HepG2 (cell line): ENCODE data around the gene ATP6V0D1. TPM values are rescaled to one million over a fixed set of nuclear protein-coding genes. Genes with fewer than 3 reads are reported as not detected.

Experiments
- ATF7-NPFF ChIP-seq: sonication (generic); formaldehyde crosslinking; IDR thresholded peaks from 2 replicates; pipeline ENCODE4 v1.8.1; 2023; ENCODE audit warnings: mild to moderate bottlenecking, low read depth, missing genetic modification reagents, moderate library complexity
- BCL6 ChIP-seq: IDR thresholded peaks from 2 replicates; pipeline ENCODE4 v1.6.1; 2016; ENCODE audit warnings: missing genetic modification reagents, missing compliant biosample characterization
- CENPT ChIP-seq: sonication (generic); formaldehyde crosslinking; IDR thresholded peaks from 2 replicates; pipeline ENCODE4 v1.8.0; 2022; ENCODE audit warnings: low read depth, mild to moderate bottlenecking, moderate library complexity, missing genetic modification reagents
- CTCF ChIP-seq: sonication (generic); formaldehyde crosslinking; IDR thresholded peaks from 2 replicates; pipeline ENCODE4 v1.5.0; 2020; ENCODE audit warnings: mild to moderate bottlenecking, missing genetic modification reagents, moderate library complexity
- EEA1 ChIP-seq: sonication (generic); formaldehyde crosslinking; IDR thresholded peaks from 2 replicates; pipeline ENCODE4 v1.5.1; 2020; ENCODE audit warnings: mild to moderate bottlenecking, missing genetic modification reagents, borderline replicate concordance
- GABPB1 ChIP-seq: IDR thresholded peaks from 2 replicates; pipeline ENCODE4 v1.6.1; 2016; ENCODE audit warnings: mild to moderate bottlenecking, missing genetic modification reagents, moderate library complexity, missing compliant biosample characterization
- HNRNPLL ChIP-seq: fragments of 200-400 bp; formaldehyde crosslinking; IDR thresholded peaks from 2 replicates; pipeline ENCODE4 v1.6.1; 2017; ENCODE audit warnings: mild to moderate bottlenecking, low read depth, low read length; ENCODE audit not compliant: poor library complexity, severe bottlenecking
- IRF1 ChIP-seq: sonication (generic); formaldehyde crosslinking; IDR thresholded peaks from 2 replicates; pipeline ENCODE4 v1.4.0; 2020; ENCODE audit warnings: low read depth, mild to moderate bottlenecking, missing genetic modification reagents
- KLF13 ChIP-seq: sonication (generic); formaldehyde crosslinking; IDR thresholded peaks from 2 replicates; pipeline ENCODE4 v1.4.0; 2020; ENCODE audit warnings: mild to moderate bottlenecking, missing genetic modification reagents
- MAFK ChIP-seq, 2 experiments: IDR thresholded peaks in 1 of 2; conservative IDR thresholded peaks in 1 of 2; 2 replicates each; pipeline ENCODE4 v1.6.1; 2011; ENCODE audit warnings: improper control_type of control experiment in 2 of 2, low read length in 2 of 2
- MIER3 ChIP-seq: IDR thresholded peaks from 2 replicates; pipeline ENCODE4 v1.6.1; 2016; ENCODE audit warnings: missing compliant biosample characterization, borderline replicate concordance
- MYNN ChIP-seq: sonication (generic); formaldehyde crosslinking; IDR thresholded peaks from 2 replicates; pipeline ENCODE4 v1.4.0; 2020; ENCODE audit warnings: mild to moderate bottlenecking, low read depth, missing genetic modification reagents
- NCOA1 ChIP-seq: sonication (generic); formaldehyde crosslinking; IDR thresholded peaks from 2 replicates; pipeline ENCODE4 v1.9.0; 2021; ENCODE audit warnings: missing genetic modification reagents
- POLR2AphosphoS2 ChIP-seq: IDR thresholded peaks from 2 replicates; pipeline ENCODE4 v1.6.1; 2011; ENCODE audit warnings: low read depth, low read length, improper control_type of control experiment
- SRSF1 ChIP-seq: fragments of 200-400 bp; formaldehyde crosslinking; optimal IDR thresholded peaks from 2 replicates; pipeline ENCODE3; 2017; ENCODE audit warnings: mild to moderate bottlenecking, low read depth, low read length, moderate library complexity
- TP53 ChIP-seq: sonication (generic); formaldehyde crosslinking; conservative IDR thresholded peaks from 2 replicates; pipeline ENCODE4 v1.4.0; 2020; ENCODE audit warnings: missing genetic modification reagents
- ZNF292 ChIP-seq: sonication (generic); formaldehyde crosslinking; IDR thresholded peaks from 2 replicates; pipeline ENCODE4 v1.8.1; 2022; ENCODE audit warnings: mild to moderate bottlenecking, low read depth, missing genetic modification reagents, borderline replicate concordance
- ZNF446 ChIP-seq: sonication (generic); formaldehyde crosslinking; IDR thresholded peaks from 2 replicates; pipeline ENCODE4 v1.5.0; 2020; ENCODE audit warnings: mild to moderate bottlenecking, missing genetic modification reagents
- ZNF503 ChIP-seq: sonication (generic); formaldehyde crosslinking; IDR thresholded peaks from 2 replicates; pipeline ENCODE4 v1.4.0; 2020; ENCODE audit warnings: missing genetic modification reagents
- ZNF550 ChIP-seq: sonication (generic); formaldehyde crosslinking; IDR thresholded peaks from 2 replicates; pipeline ENCODE4 v1.4.0; 2020; ENCODE audit warnings: mild to moderate bottlenecking, missing genetic modification reagents, borderline replicate concordance
- ZSCAN22 ChIP-seq: sonication (generic); formaldehyde crosslinking; IDR thresholded peaks from 2 replicates; pipeline ENCODE4 v1.4.0; 2020; ENCODE audit warnings: mild to moderate bottlenecking, missing genetic modification reagents
- polyA plus RNA-seq, 8 experiments: library from polyadenylated mRNA; depleted of rRNA in 3 of 8; stranded (reverse) in 7 of 8; unstranded in 1 of 8; fragments of >200 nt; fragmentation: Illumina TruSeq in 4 of 8; extraction: Trizol in 4 of 8; gene quantifications; 2 replicates each; pipeline versions ENCODE4 v1.2.1 to v1.2.3, GENCODE V29; 2011 to 2016; ENCODE audit warnings: low read depth in 4 of 8, missing spikeins in 1 of 8, mixed read lengths in 1 of 8; ENCODE audit not compliant: insufficient read depth in 1 of 8
- total RNA-seq, 5 experiments: library from RNA; depleted of rRNA; stranded (reverse); fragments of >200 nt; fragmentation: Illumina TruSeq; extraction: Trizol; gene quantifications; 2 replicates each; pipeline ENCODE4 v1.2.3, GENCODE V29; 2016; ENCODE audit warnings: low read depth in 1 of 5
- TF ChIP-seq, protein P1 (sequence below): sonication (generic); formaldehyde crosslinking; IDR thresholded peaks from 2 replicates; pipeline ENCODE4 v1.8.0; 2023; ENCODE audit warnings: mild to moderate bottlenecking, missing genetic modification reagents

The ATP6V0D1 gene
- total and polyA plus RNA-seq, 2 of the 13 experiments (the other 11 are each of a cell fraction or from before 2014, with no cell fraction given) = 51.1 to 61.3 TPM

DNA sequence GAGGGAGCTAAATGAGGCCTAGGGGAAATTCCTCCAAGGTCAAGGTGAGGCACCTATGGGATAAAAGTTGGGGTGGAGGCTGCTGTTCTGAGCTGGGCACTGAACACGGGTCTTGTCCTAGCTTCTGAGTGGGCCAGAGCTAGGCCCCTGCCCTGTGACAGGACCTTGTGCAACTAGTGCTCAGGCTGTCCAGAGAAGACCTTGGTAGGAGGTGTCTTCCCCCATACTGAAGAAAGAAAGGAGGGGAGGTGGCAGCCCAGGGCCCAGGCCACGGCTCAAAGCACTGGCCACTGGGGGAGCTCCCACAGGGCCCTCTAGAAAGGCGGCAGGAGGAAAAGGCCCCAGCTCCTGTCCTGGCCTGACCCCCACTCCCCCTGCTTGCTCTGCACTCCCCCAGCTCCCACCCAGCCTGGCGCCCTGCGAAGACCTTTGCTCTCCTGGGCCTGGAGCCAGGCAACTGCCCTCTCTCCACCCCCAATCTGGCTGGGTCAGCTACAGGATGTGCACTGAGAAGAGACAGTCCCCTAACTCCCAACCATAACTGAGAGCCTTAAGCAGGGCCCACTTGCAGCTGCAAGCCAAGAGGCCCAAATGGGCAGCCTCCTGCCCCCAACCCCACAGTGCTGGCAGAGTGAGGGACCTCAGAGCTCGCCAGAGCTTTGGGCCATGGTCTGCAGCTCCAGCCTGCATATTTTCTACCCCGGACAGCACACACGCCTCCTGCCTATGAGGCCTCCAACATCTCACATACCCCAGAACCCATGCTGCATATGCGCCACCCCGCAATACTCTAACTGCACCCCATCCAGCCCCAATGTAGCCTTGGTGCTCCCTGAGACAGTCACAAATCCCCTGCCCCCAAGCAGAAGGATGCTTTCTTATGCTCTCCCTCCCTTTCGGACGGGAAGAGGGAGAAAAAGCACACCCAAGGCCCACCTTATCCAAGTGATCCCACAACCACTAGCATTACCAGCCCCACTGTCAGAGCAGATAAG is 34.7 kb downstream of the ATP6V0D1 start (continued):
- TF ChIP-seq ZNF503 (CRISPR knock-in tag) (0 out of 2 replicates have a peak, but pooled peaks have one; percentile 43), ZNF292 (CRISPR knock-in tag) (peak; percentile 96), ZNF550 (CRISPR knock-in tag) (0 out of 2 replicates have a peak, but pooled peaks have one; percentile 25), ATF7-NPFF (peak; percentile 79; the same call in 1 of the 2 replicates), NCOA1 (peak; percentile 99), ZSCAN22 (CRISPR knock-in tag) (no peak), HNRNPLL (peak; percentile 48), TP53 (CRISPR knock-in tag) (0 out of 2 replicates have a peak, but pooled peaks have one; percentile 58), KLF13 (CRISPR knock-in tag) (no peak), MYNN (no peak), BCL6 (CRISPR knock-in tag) (peak; percentile 58), CENPT (no peak), POLR2AphosphoS2 (no peak), MAFK (conservative IDR thresholded peaks at IDR 0.05 in 1 of 2, IDR thresholded peaks at IDR 0.05 in 1 of 2; ENCODE audit: low read length in 2 of 2) (no peak), CTCF (peak; percentile 65), IRF1 (no peak), MIER3 (CRISPR knock-in tag) (no peak), EEA1 (no peak), SRSF1 (peak; percentile 62), ZNF446 (CRISPR knock-in tag) (peak; percentile 31; the same call in 1 of the 2 replicates), GABPB1 (CRISPR knock-in tag) (no peak)
- TF ChIP-seq, protein P1, sequence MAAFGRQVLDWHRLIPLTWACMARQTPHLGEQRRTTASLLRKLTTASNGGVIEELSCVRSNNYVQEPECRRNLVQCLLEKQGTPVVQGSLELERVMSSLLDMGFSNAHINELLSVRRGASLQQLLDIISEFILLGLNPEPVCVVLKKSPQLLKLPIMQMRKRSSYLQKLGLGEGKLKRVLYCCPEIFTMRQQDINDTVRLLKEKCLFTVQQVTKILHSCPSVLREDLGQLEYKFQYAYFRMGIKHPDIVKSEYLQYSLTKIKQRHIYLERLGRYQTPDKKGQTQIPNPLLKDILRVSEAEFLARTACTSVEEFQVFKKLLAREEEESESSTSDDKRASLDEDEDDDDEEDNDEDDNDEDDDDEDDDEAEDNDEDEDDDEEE (CRISPR knock-in tag) = no peak
